SU-DHL-6 (cell line): ENCODE measurements around the gene CAMKK1.

ENCODE experiments used
- H2AFZ ChIP-seq: fragments of 200-600 bp; sonication (generic); 2 replicates; pipeline ENCODE4 v1.6.1; 2014; ENCODE audit warnings: low read depth, mild to moderate bottlenecking, moderate library complexity, mixed read lengths, antibody characterized with exemption, low read length; ENCODE audit not compliant: severe bottlenecking
- H3F3A ChIP-seq: fragments of 200-600 bp; shearing (Covaris generic); 2 replicates; pipeline ENCODE4 v1.6.0; 2016; ENCODE audit warnings: antibody characterized with exemption, mild to moderate bottlenecking; ENCODE audit not compliant: insufficient read depth
- H3K27ac ChIP-seq: fragments of 200-600 bp; sonication (generic); 2 replicates; pipeline ENCODE4 v1.5.1; 2016; ENCODE audit warnings: low read depth, mild to moderate bottlenecking, low read length, moderate library complexity, mixed read lengths
- H3K27me3 ChIP-seq: fragments of 200-600 bp; sonication (generic), shearing (Covaris generic); 2 replicates; pipeline ENCODE4 v1.6.0; 2014; ENCODE audit warnings: mild to moderate bottlenecking, low read length
- H3K36me3 ChIP-seq: fragments of 200-600 bp; sonication (generic); 2 replicates; pipeline ENCODE4 v1.6.1; 2014; ENCODE audit warnings: mild to moderate bottlenecking, low read length, mixed read lengths
- H3K4me2 ChIP-seq: fragments of 300-600, 200-600 bp; shearing (Covaris generic), sonication (generic); 2 replicates; pipeline ENCODE4 v1.6.0; 2014; ENCODE audit warnings: low read length, low read depth, mild to moderate bottlenecking; ENCODE audit not compliant: poor library complexity, severe bottlenecking
- H3K4me3 ChIP-seq: fragments of 200-600 bp; sonication (generic); 2 replicates; pipeline ENCODE4 v1.5.1; 2014; ENCODE audit warnings: antibody characterized with exemption, low read length, mild to moderate bottlenecking, mixed read lengths; ENCODE audit not compliant: insufficient read depth, poor library complexity, severe bottlenecking
- H3K79me2 ChIP-seq: fragments of 200-600 bp; sonication (generic); 2 replicates; pipeline ENCODE4 v1.6.1; 2014; ENCODE audit warnings: mild to moderate bottlenecking, low read length, moderate library complexity; ENCODE audit not compliant: insufficient read depth
- H3K9ac ChIP-seq: fragments of 200-600 bp; sonication (generic); 2 replicates; pipeline ENCODE4 v1.7.0; 2014; ENCODE audit warnings: mild to moderate bottlenecking, low read length
- H3K9me2 ChIP-seq: fragments of 200-600 bp; sonication (generic); replicated peaks from 2 replicates; pipeline ENCODE4 v1.6.1; 2014; ENCODE audit warnings: low read length; ENCODE audit not compliant: insufficient read depth
- H3K9me3 ChIP-seq: fragments of 200-600 bp; sonication (generic); 2 replicates; pipeline ENCODE4 v1.6.1; 2014; ENCODE audit warnings: low read length, mixed read lengths; ENCODE audit not compliant: insufficient read depth
- H4K20me1 ChIP-seq: fragments of 200-600 bp; sonication (generic); 2 replicates; pipeline ENCODE4 v1.6.1; 2014; ENCODE audit warnings: low read depth, mild to moderate bottlenecking, antibody characterized with exemption, low read length, moderate library complexity, mixed read lengths
- CTCF ChIP-seq: fragments of 200-600 bp; sonication (generic); IDR thresholded peaks from one replicate; pipeline ENCODE4 v1.5.1; 2017; ENCODE audit warnings: antibody characterized with exemption, mild to moderate bottlenecking, low read length, moderate library complexity; ENCODE audit not compliant: insufficient read depth, poor library complexity, severe bottlenecking
- EZH2phosphoT487 ChIP-seq: fragments of 200-600 bp; sonication (generic), shearing (Covaris generic); conservative IDR thresholded peaks from 2 replicates; pipeline ENCODE4 v1.6.1; 2018; ENCODE audit warnings: mild to moderate bottlenecking, antibody characterized with exemption, low read length, moderate library complexity, mixed read lengths

Gene CAMKK1

GRCh38 chr17:3826191-3826590 lies 66.7 kb downstream of the CAMKK1 start:
- H3K9me3 ChIP-seq = no peaks in the 10 kb centered on the region
- no peaks in the 10 kb centered on the region for H3K79me2 ChIP-seq
- TF ChIP-seq CTCF (no peak), EZH2phosphoT487 (no peak)
- H3K36me3 ChIP-seq = peaks cover 22% of the 10 kb centered on the region; the same call in 1 of the 2 replicates
- no peaks in the 10 kb centered on the region for H3K27me3 ChIP-seq
- peaks cover 9% of the 10 kb centered on the region for H3F3A ChIP-seq
- no peak overlapping the region for H3K4me2 ChIP-seq
- H3K9ac ChIP-seq = no peak overlapping the region
- no peaks in the 10 kb centered on the region for H3K9me2 ChIP-seq
- no peak overlapping the region for H3K4me3 ChIP-seq
- H3K27ac ChIP-seq = no peak overlapping the region
- no peaks in the 10 kb centered on the region for H4K20me1 ChIP-seq
- H2AFZ ChIP-seq = no peak overlapping the region

DNA sequence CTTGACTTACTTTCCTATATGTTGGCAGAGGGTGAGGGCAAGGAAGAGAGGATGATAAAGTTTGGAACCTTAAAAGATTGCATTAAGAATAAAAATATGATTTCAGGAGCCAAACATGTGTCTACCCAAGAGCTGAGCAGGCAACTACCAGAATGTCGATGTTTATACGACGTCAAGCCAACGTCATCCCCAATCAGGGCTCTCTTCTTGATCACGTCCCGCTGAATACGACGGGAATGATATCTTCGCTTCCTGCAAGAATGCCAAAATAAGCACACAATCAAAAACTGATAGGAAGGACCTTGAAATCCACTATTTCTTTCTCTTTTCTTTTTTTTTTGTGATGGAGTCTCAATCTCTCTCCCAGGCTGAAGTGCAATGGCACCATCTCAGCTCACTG lies 71.8 kb downstream of the CAMKK1 start:
- Histone ChIP-seq H3K4me3 (no peak overlapping the region), H3K36me3 (peaks cover 25% of the 10 kb centered on the region; the same call in 1 of the 2 replicates), H3F3A (peaks cover 9% of the 10 kb centered on the region), H2AFZ (no peak overlapping the region), H4K20me1 (no peaks in the 10 kb centered on the region), H3K9me2 (no peaks in the 10 kb centered on the region), H3K4me2 (no peak overlapping the region), H3K9ac (no peak overlapping the region), H3K9me3 (no peaks in the 10 kb centered on the region), H3K79me2 (no peaks in the 10 kb centered on the region), H3K27ac (no peak overlapping the region), H3K27me3 (no peaks in the 10 kb centered on the region)
- TF ChIP-seq EZH2phosphoT487 (no peak), CTCF (no peak)

- no peaks in the 10 kb centered on the region for H3K9me3 ChIP-seq
- H3K36me3 ChIP-seq = peaks cover 17% of the 10 kb centered on the region; the same call in 1 of the 2 replicates
- H3K27ac ChIP-seq = no peak overlapping the region
- H3K4me2 ChIP-seq = no peak overlapping the region
- H4K20me1 ChIP-seq = no peaks in the 10 kb centered on the region
- H3K4me3 ChIP-seq = no peak overlapping the region
- H3K79me2 ChIP-seq = no peaks in the 10 kb centered on the region
- no peaks in the 10 kb centered on the region for H3F3A ChIP-seq
- H2AFZ ChIP-seq = no peak overlapping the region
- H3K27me3 ChIP-seq = no peaks in the 10 kb centered on the region
- H3K9me2 ChIP-seq = no peaks in the 10 kb centered on the region
- TF ChIP-seq CTCF (no peak), EZH2phosphoT487 (no peak)
- H3K9ac ChIP-seq = no peak overlapping the region
Measured at GRCh38 chr17:3818786-3819185, 74.1 kb downstream of the CAMKK1 start.
